HL-60 (cell line): ENCODE measurements around the gene DNAAF8.

Experiments
- DNase-seq, 2 experiments: peaks; one replicate each; pipeline ENCODE4 v3.0.0-alpha.2; 2010 to 2020; ENCODE audit warnings: low read depth in 1 of 2, low spot score in 1 of 2
- H3K27ac ChIP-seq: fragments of 250-450 bp; sonication (Bioruptor Pico); replicated peaks from 2 replicates; pipeline ENCODE4 v1.5.1; 2020; ENCODE audit warnings: mild to moderate bottlenecking, moderate library complexity
- H3K27me3 ChIP-seq: fragments of 250-450 bp; sonication (Bioruptor Pico); 2 replicates; pipeline ENCODE4 v1.5.1; 2021; ENCODE audit warnings: mild to moderate bottlenecking, moderate library complexity; ENCODE audit not compliant: insufficient read depth, poor library complexity, severe bottlenecking
- H3K4me3 ChIP-seq: replicated peaks from 2 replicates; pipeline ENCODE4 v1.5.1; 2011; ENCODE audit warnings: mild to moderate bottlenecking, control low read depth, low read length; ENCODE audit not compliant: insufficient read depth
- GABPA ChIP-seq: IDR thresholded peaks from 2 replicates; pipeline ENCODE4 v1.6.1; 2012; ENCODE audit warnings: low read depth
- POLR2AphosphoS5 ChIP-seq: IDR thresholded peaks from 2 replicates; pipeline ENCODE4 v1.6.1; 2012; ENCODE audit warnings: low read depth
- REST ChIP-seq: IDR thresholded peaks from 2 replicates; pipeline ENCODE4 v1.6.1; 2012; ENCODE audit warnings: low read depth; ENCODE audit not compliant: insufficient replicate concordance
- SPI1 ChIP-seq: IDR thresholded peaks from 2 replicates; pipeline ENCODE4 v1.6.1; 2012; ENCODE audit warnings: low read depth, mild to moderate bottlenecking, borderline replicate concordance
- TF ChIP-seq, protein P1 (sequence below): IDR thresholded peaks from one replicate; pipeline ENCODE4 v1.5.1; 2011; ENCODE audit warnings: low read length, control low read depth, inconsistent platforms; ENCODE audit not compliant: insufficient read depth

The DNAAF8 gene

GRCh38 chr16:4776141-4776705 is 41.9 kb downstream of the DNAAF8 start:
- no peak overlapping the region for H3K4me3 ChIP-seq
- DNase-seq = no peak
- TF ChIP-seq, protein P1, sequence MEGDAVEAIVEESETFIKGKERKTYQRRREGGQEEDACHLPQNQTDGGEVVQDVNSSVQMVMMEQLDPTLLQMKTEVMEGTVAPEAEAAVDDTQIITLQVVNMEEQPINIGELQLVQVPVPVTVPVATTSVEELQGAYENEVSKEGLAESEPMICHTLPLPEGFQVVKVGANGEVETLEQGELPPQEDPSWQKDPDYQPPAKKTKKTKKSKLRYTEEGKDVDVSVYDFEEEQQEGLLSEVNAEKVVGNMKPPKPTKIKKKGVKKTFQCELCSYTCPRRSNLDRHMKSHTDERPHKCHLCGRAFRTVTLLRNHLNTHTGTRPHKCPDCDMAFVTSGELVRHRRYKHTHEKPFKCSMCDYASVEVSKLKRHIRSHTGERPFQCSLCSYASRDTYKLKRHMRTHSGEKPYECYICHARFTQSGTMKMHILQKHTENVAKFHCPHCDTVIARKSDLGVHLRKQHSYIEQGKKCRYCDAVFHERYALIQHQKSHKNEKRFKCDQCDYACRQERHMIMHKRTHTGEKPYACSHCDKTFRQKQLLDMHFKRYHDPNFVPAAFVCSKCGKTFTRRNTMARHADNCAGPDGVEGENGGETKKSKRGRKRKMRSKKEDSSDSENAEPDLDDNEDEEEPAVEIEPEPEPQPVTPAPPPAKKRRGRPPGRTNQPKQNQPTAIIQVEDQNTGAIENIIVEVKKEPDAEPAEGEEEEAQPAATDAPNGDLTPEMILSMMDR = no peak
- TF ChIP-seq GABPA (no peak), POLR2AphosphoS5 (no peak), REST (no peak), SPI1 (no peak)
- no peaks in the 10 kb centered on the region for H3K27me3 ChIP-seq
- H3K27ac ChIP-seq = no peak overlapping the region

- Histone ChIP-seq H3K27me3 (no peaks in the 10 kb centered on the region), H3K27ac (no peak overlapping the region), H3K4me3 (no peak overlapping the region)
- no peak for DNase-seq
- TF ChIP-seq SPI1 (no peak), GABPA (no peak), REST (no peak), POLR2AphosphoS5 (no peak)
- TF ChIP-seq, protein P1 = no peak
Observed at GRCh38 chr16:4777339-4778049, 43.2 kb downstream of the DNAAF8 start.

DNA sequence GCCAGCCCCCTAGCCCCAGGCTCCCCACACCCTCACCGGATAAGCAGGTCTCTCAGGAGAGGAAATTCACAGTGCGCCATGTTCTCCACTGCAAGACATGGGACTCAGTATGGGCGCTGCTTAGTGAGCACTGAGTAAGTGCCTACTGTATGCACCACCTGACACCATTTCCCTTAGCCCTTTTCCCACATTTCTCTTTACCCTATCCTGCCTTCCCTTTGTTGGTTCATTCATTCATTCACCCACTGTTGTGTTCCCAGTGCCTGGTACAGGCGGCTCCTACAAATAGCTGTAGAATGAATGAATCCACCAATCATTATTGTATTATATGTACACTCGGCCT is 43.7 kb downstream of the DNAAF8 start:
- Histone ChIP-seq H3K4me3 (no peak overlapping the region), H3K27me3 (no peaks in the 10 kb centered on the region), H3K27ac (no peak overlapping the region)
- no peak for DNase-seq
- TF ChIP-seq SPI1 (no peak), GABPA (no peak), POLR2AphosphoS5 (no peak)
- TF ChIP-seq, protein P1 = no peak

- DNase-seq = no peak
- TF ChIP-seq, protein P1 = no peak
- TF ChIP-seq GABPA (no peak), POLR2AphosphoS5 (no peak), REST (no peak), SPI1 (no peak)
- H3K4me3 ChIP-seq = no peak overlapping the region
- no peak overlapping the region for H3K27ac ChIP-seq
- no peaks in the 10 kb centered on the region for H3K27me3 ChIP-seq
Observed at GRCh38 chr16:4780235-4780634, 45.9 kb downstream of the DNAAF8 start.
